Measurements from ENCODE around the gene SNX32.
A peak's percentile ranks its signal among the peaks of the same experiment; 100 is the strongest.

- TF ChIP-seq POLR2AphosphoS5 (IDR thresholded peaks at IDR 0.05; ENCODE audit: control insufficient read depth, insufficient read depth, low read depth, low read length) (peak; percentile 23; the same call in 1 of the 2 replicates), CBX5 (IDR thresholded peaks at IDR 0.05; ENCODE audit: borderline replicate concordance, low read depth) (no peak), POLR2A (conservative IDR thresholded peaks at IDR 0.05) (no peak; the same call in 1 of the 2 replicates), FOSL1 (tag; conservative IDR thresholded peaks at IDR 0.05) (no peak), MAFG (tag; conservative IDR thresholded peaks at IDR 0.05) (no peak), CBX8 (IDR thresholded peaks at IDR 0.05; ENCODE audit: borderline replicate concordance, extremely low read depth, low read depth, low read length, poor library complexity, severe bottlenecking) (no peak), RBM22 (IDR thresholded peaks at IDR 0.05; ENCODE audit: low read depth, low read length, poor library complexity, severe bottlenecking) (no peak), ADNP (tag; IDR thresholded peaks at IDR 0.05) (no peak), SMARCA4 (IDR thresholded peaks at IDR 0.05) (no peak), MCM3 (IDR thresholded peaks at IDR 0.05) (no peak)
- TF ChIP-seq, protein P1, sequence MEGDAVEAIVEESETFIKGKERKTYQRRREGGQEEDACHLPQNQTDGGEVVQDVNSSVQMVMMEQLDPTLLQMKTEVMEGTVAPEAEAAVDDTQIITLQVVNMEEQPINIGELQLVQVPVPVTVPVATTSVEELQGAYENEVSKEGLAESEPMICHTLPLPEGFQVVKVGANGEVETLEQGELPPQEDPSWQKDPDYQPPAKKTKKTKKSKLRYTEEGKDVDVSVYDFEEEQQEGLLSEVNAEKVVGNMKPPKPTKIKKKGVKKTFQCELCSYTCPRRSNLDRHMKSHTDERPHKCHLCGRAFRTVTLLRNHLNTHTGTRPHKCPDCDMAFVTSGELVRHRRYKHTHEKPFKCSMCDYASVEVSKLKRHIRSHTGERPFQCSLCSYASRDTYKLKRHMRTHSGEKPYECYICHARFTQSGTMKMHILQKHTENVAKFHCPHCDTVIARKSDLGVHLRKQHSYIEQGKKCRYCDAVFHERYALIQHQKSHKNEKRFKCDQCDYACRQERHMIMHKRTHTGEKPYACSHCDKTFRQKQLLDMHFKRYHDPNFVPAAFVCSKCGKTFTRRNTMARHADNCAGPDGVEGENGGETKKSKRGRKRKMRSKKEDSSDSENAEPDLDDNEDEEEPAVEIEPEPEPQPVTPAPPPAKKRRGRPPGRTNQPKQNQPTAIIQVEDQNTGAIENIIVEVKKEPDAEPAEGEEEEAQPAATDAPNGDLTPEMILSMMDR (IDR thresholded peaks at IDR 0.05 in 2 of 3, conservative IDR thresholded peaks at IDR 0.05 in 1 of 3; ENCODE audit: insufficient read depth in 2 of 3, low read depth in 1 of 3, low read length in 3 of 3), result no peak
Measured at GRCh38 chr11:65892661-65893317, 59.0 kb downstream of the SNX32 start.
